HCT116 (cell line): Measurements from ENCODE around the gene CLEC4F. TPM values are rescaled to one million over a fixed set of nuclear protein-coding genes. Genes with fewer than 3 reads are reported as not detected.

Source experiments
- ATAC-seq: fragments of 200-7000 bp; cut with Tn5 transposase; 2 replicates; pipeline ENCODE4 v1.9.1; 2020; ENCODE audit warnings: mild to moderate bottlenecking, moderate library complexity
- BruUV-seq: library from RNA; stranded (reverse); fragments of 400-500 nt; replicated peaks from 2 replicates; lab custom pipeline; 2021; lab: Mats Ljungman, UMichigan
- CTCF ChIA-PET: fragments of 300-600 bp; sonication (Branson Sonifier 250); formaldehyde crosslinking; loops from one replicate; lab custom pipeline; 2021; ENCODE audit warnings: antibody characterized with exemption; lab: Charles Lee
- POLR2A ChIA-PET: fragments of 300-600, 350-600 bp; sonication (Branson Sonifier 250); formaldehyde crosslinking; loops from one replicate; lab custom pipeline; 2021; ENCODE audit warnings: antibody characterized with exemption; lab: Charles Lee
- RAD21 ChIA-PET, 2 experiments: fragments of 300-600 bp; sonication (Branson Sonifier 250); formaldehyde crosslinking; loops; one replicate each; lab custom pipeline; 2023; ENCODE audit warnings: low total read pairs in 2 of 2; ENCODE audit not compliant: uncharacterized antibody in 2 of 2, unreplicated experiment in 2 of 2, low non-redundant PET in 1 of 2; lab: Charles Lee
- DNase-seq: peaks from one replicate; pipeline ENCODE4 v3.0.0-alpha.2; 2010; ENCODE audit warnings: low read depth, low spot score
- H2AFZ ChIP-seq: fragments of 200-600 bp; shearing (Covaris generic), sonication (generic); 2 replicates; pipeline ENCODE4 v1.6.1; 2017; ENCODE audit warnings: low read depth, mixed run types, mixed read lengths, antibody characterized with exemption, low read length; ENCODE audit not compliant: poor library complexity, severe bottlenecking
- H3K27ac ChIP-seq: 2 replicates; pipeline ENCODE4 v1.5.1; 2012; ENCODE audit warnings: low read depth, low read length
- H3K27me3 ChIP-seq: fragments of 200-600 bp; sonication (generic); 2 replicates; pipeline ENCODE4 v1.6.1; 2016; ENCODE audit warnings: mixed run types, low read length, mixed read lengths; ENCODE audit not compliant: insufficient read depth
- H3K36me3 ChIP-seq, 2 experiments: fragments of 200-500 bp in 1 of 2; fragments of 200-600 bp in 1 of 2; sonication (Bioruptor generic) in 1 of 2; sonication (generic) in 1 of 2; 2 replicates each; pipeline versions ENCODE4 v1.5.1 to v1.6.1; 2014 to 2016; ENCODE audit warnings: low read length in 2 of 2, inconsistent platforms in 1 of 2, mixed read lengths in 1 of 2, mixed run types in 1 of 2; ENCODE audit not compliant: insufficient read depth in 2 of 2, control insufficient read depth in 1 of 2
- H3K4me1 ChIP-seq, 2 experiments: fragments of 200-600 bp in 1 of 2; sonication (generic) in 1 of 2; 2 replicates each; pipeline versions ENCODE4 v1.5.1 to v1.6.1; 2012 to 2017; ENCODE audit warnings: low read length in 2 of 2, inconsistent platforms in 1 of 2, mild to moderate bottlenecking in 1 of 2, mixed read lengths in 1 of 2, mixed run types in 1 of 2, moderate library complexity in 1 of 2; ENCODE audit not compliant: insufficient read depth in 2 of 2, control insufficient read depth in 1 of 2
- H3K4me2 ChIP-seq: fragments of 200-600 bp; sonication (generic); 2 replicates; pipeline ENCODE4 v1.6.1; 2017; ENCODE audit warnings: mixed run types, low read length, mixed read lengths
- H3K4me3 ChIP-seq, 2 experiments: fragments of 200-600 bp in 1 of 2; sonication (generic) in 1 of 2; replicated peaks in 1 of 2; 2 replicates each; pipeline ENCODE4 v1.5.1; 2011 to 2016; ENCODE audit warnings: low read length in 2 of 2, control low read depth in 1 of 2, low read depth in 1 of 2, mild to moderate bottlenecking in 1 of 2, mixed read lengths in 1 of 2, mixed run types in 1 of 2
- H3K79me2 ChIP-seq: fragments of 200-600 bp; sonication (generic); 2 replicates; pipeline ENCODE4 v1.6.1; 2017; ENCODE audit warnings: mild to moderate bottlenecking, mixed run types, low read length, moderate library complexity, mixed read lengths; ENCODE audit not compliant: insufficient read depth
- H3K9ac ChIP-seq: fragments of 200-600 bp; sonication (generic); 2 replicates; pipeline ENCODE4 v1.6.1; 2016; ENCODE audit warnings: low read length, mixed read lengths
- H3K9me2 ChIP-seq: fragments of 200-600 bp; sonication (generic), shearing (Covaris generic); 2 replicates; pipeline ENCODE4 v1.6.1; 2017; ENCODE audit warnings: mixed run types, mild to moderate bottlenecking, moderate library complexity; ENCODE audit not compliant: insufficient read depth
- H3K9me3 ChIP-seq, 2 experiments: fragments of 200-500 bp in 1 of 2; fragments of 200-600 bp in 1 of 2; sonication (Bioruptor generic) in 1 of 2; sonication (generic) in 1 of 2; 2 replicates each; pipeline ENCODE4 v1.6.1; 2014 to 2017; ENCODE audit warnings: low read length in 2 of 2, mixed read lengths in 2 of 2, inconsistent platforms in 1 of 2, low read depth in 1 of 2, mild to moderate bottlenecking in 1 of 2, mixed run types in 1 of 2, moderate library complexity in 1 of 2; ENCODE audit not compliant: control insufficient read depth in 1 of 2, insufficient read depth in 1 of 2
- H4K20me1 ChIP-seq: fragments of 200-600 bp; sonication (generic), shearing (Covaris generic); 2 replicates; pipeline ENCODE4 v1.6.1; 2017; ENCODE audit warnings: mixed run types, mild to moderate bottlenecking, moderate library complexity; ENCODE audit not compliant: insufficient read depth
- ATF3 ChIP-seq: IDR thresholded peaks from 2 replicates; pipeline ENCODE4 v1.6.1; 2012
- CEBPB ChIP-seq: IDR thresholded peaks from 2 replicates; pipeline ENCODE4 v1.6.1; 2012; ENCODE audit warnings: low read depth
- EZH2 ChIP-seq: fragments of 200-600 bp; sonication (generic); IDR thresholded peaks from 2 replicates; pipeline ENCODE4 v1.6.1; 2017; ENCODE audit warnings: antibody characterized with exemption, mixed run types
- MAX ChIP-seq: IDR thresholded peaks from 2 replicates; pipeline ENCODE4 v1.6.1; 2012
- POLR2A ChIP-seq: IDR thresholded peaks from 2 replicates; pipeline ENCODE4 v1.7.0; 2011; ENCODE audit warnings: borderline replicate concordance; ENCODE audit not compliant: insufficient read depth, insufficient read length; ENCODE audit errors: extremely low read depth
- SP1 ChIP-seq: IDR thresholded peaks from 2 replicates; pipeline ENCODE4 v1.6.1; 2012; ENCODE audit warnings: low read depth
- TCF7L2 ChIP-seq: IDR thresholded peaks from 2 replicates; pipeline ENCODE4 v1.7.0; 2011; ENCODE audit warnings: borderline replicate concordance, inconsistent platforms; ENCODE audit not compliant: insufficient read depth, insufficient read length; ENCODE audit errors: extremely low read depth
- ZBTB33 ChIP-seq: IDR thresholded peaks from 2 replicates; pipeline ENCODE4 v1.6.1; 2011; ENCODE audit warnings: mild to moderate bottlenecking, low read length, moderate library complexity; ENCODE audit not compliant: insufficient replicate concordance; ENCODE audit errors: extremely low read depth
- ZFX ChIP-seq: fragments of 450-650 bp; IDR thresholded peaks from 2 replicates; pipeline ENCODE4 v1.6.1; 2017
- intact Hi-C: fragments of 100-400 bp; cut with micrococcal nuclease; formaldehyde crosslinking; loops from 2 replicates; pipeline ENCODE4 v1.10.0; 2022
- total RNA-seq: library from RNA; stranded (reverse); gene quantifications from one replicate; pipeline ENCODE4 v1.2.1, GENCODE V29; 2021; ENCODE audit not compliant: unreplicated experiment

CLEC4F gene
- total RNA-seq, 1 experiment from 2014 or later = not detected

- intact Hi-C loops = no loop called here
- Histone ChIP-seq H3K4me2 (no peak overlapping the region), H3K4me3 (no peak overlapping the region), H3K4me1 (no peaks in the 10 kb centered on the region), H3K79me2 (no peaks in the 10 kb centered on the region), H3K27me3 (no peaks in the 10 kb centered on the region), H3K9me3 (no peaks in the 10 kb centered on the region), H3K9ac (no peak overlapping the region), H4K20me1 (no peaks in the 10 kb centered on the region), H3K27ac (no peak overlapping the region)
- BruUV-seq = no TSS peak
- RAD21 ChIA-PET = no interaction called here
- no peak for TF ChIP-seq ZFX
- no peak for TF ChIP-seq CEBPB
- no peak for TF ChIP-seq TCF7L2
- no peak for TF ChIP-seq SP1
- no peak for TF ChIP-seq POLR2A
- TF ChIP-seq ATF3 = no peak
- TF ChIP-seq EZH2 = no peak
- TF ChIP-seq MAX = no peak
- TF ChIP-seq ZBTB33 = no peak
- TF ChIP-seq, all 23 proteins: peak for 0
- H2AFZ ChIP-seq = no peak overlapping the region
- H3K9me2 ChIP-seq = no peaks in the 10 kb centered on the region
- ATAC-seq (no peak), DNase-seq (no peak)
- CTCF ChIA-PET = no interaction called here
- H3K36me3 ChIP-seq = no peaks in the 10 kb centered on the region
- POLR2A ChIA-PET = no interaction called here
These were observed 53.9 kb downstream of the CLEC4F start for GRCh38 chr2:70766357-70767078.
